SIG-M5 treated with dmso at 0.1 percent for 504 hours (cell line): Measurements from ENCODE around the gene KRT37.
"Not testable (repeated sequence)": the region's sequence is repeated elsewhere in the genome, so short reads cannot be mapped to it uniquely, and the experiment has no call there.

Experiments used
- DNase-seq: peaks from one replicate; lab custom pipeline; 2025; ENCODE audit not compliant: unreplicated experiment; lab: John Stamatoyannopoulos, UW

KRT37 gene

DNA sequence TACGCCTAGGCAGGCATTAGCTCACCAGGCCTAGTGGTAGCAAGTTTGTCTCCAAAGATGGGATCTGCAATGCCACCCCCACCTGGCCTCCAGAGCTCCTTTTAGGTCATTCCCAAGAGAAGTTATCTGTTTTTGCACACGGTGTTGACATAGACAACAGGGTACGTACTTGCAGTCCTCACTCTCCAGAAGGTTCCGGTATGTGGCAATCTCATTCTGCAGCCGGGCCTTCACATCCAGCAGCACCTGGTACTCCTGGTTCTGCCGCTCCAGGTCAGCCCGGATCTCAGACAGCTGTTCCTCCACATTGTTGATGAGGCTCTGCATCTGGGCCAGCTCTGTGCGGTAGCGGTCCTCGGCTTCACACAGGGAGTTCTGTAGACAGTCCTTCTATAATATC, 17.2 kb downstream of the KRT37 start:
- no peak for DNase-seq

GRCh38 chr17:41406205-41406604, 18.2 kb downstream of the KRT37 start:
- no peak for DNase-seq

DNA sequence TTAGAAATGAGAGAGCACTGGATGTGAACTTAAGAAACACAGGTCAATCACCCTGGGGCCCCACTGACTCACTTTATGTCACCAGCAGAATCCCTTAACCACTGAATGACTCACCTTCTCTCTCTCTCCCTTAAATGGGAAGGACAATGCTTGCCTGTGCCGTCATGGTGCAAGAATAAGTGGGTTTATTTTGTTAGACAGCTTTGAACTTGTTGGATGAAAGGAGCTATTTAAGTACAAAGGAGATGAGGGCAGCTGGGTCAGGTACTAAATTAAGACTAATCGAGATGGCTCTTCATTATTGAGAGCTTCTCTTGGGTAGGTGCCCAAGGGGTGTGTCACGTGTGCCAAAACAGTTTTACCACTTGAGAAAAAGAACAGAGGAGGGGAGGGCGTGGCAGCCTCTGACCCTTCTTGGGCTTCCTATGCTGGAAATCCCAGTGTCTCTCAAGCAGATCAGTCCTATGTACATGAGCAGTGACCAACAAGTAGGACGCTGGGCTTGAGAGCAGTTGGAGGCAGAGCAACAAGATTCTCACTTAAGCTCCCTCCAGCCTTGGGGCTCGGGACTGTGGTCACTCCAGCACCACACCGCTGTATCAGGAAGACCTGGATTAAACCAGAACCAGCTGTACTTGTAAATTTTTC, 20.2 kb downstream of the KRT37 start:
- DNase-seq, result peak; percentile 64

- DNase-seq, result no peak
Measured at GRCh38 chr17:41403404-41404023, 20.9 kb downstream of the KRT37 start.

GRCh38 chr17:41402161-41402560, 22.2 kb downstream of the KRT37 start:
- no peak for DNase-seq

DNA sequence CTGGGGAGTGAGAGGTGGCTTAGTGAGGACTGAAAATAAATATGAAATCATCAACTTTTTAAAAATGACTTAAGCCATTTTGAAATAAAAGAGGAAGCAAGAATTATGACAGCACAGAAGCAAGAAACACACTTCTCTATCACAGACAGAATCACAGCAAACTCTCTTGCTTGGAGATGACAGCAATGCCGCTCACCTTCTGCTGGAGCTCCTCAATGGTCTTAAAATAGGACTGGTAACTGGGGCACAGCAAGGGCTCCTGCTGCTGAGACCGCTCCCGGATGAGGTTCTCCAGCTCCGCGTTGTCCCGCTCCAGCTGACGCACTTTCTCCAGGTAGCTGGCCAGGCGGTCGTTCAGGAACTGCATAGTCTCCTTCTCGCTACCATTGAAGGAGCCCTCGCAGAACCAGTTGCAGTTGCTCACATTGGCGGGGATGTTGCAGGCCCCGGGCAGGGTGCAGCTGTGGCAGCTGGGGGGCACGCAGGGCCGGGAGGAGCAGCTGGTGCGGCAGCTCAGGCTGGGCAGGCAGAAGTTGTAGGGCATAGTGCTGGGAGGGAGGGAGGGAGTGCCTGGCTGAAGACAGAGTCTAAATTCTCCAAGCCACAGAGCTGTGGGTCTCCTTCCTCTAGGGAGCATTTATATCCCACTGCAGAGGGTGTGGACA, 27.3 kb downstream of the KRT37 start, which contains the start of gene KRT31:
TSS of gene KRT31 (minus strand) at position 613 of the 665 bp plus-strand sequence. CDS start at position 544, 69 bp downstream.
- DNase-seq, result peak; percentile 5

- no peak for DNase-seq
Measured at GRCh38 chr17:41396340-41396739, 28.0 kb downstream of the KRT37 start.

DNA sequence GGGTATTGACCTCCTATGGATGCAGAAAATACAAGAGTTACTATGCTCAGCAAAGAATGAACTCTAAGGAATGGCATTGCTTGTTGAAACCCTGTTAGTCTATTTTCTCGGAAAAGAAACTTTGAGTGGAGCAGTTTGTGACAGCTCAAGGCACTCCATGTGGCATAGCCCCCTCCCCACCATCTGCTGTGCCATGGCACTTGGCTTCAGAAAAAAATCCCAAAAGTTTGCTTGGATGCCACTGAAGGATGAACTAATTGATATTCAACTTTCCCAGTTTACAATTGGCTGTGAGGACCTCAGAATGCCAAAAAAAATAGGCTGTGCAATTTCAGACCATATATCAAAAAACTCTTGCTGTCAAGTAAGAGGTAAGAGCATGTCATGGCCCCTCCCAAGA, 28.8 kb downstream of the KRT37 start:
- DNase-seq, result no peak

DNA sequence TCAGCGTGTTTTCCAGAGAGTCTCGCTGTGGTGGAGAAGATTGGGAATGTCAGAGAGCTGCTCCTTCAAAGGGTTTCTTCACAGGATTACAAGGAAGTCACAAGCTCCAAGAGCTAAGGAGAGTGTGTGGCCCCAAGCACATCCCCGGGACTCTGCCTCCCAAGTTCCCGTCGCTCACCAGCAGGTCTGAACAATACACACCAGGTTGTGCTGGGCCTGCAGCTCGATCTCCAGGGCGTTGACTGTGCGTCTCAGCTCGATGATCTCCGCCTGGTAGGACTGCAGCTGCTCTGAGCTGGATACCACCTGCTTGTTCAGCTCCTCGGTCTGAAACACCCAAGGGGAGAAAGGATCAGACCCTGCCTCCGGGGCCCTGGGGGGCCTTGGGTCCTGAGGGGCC, 29.3 kb downstream of the KRT37 start:
- not testable (repeated sequence) for DNase-seq

DNA sequence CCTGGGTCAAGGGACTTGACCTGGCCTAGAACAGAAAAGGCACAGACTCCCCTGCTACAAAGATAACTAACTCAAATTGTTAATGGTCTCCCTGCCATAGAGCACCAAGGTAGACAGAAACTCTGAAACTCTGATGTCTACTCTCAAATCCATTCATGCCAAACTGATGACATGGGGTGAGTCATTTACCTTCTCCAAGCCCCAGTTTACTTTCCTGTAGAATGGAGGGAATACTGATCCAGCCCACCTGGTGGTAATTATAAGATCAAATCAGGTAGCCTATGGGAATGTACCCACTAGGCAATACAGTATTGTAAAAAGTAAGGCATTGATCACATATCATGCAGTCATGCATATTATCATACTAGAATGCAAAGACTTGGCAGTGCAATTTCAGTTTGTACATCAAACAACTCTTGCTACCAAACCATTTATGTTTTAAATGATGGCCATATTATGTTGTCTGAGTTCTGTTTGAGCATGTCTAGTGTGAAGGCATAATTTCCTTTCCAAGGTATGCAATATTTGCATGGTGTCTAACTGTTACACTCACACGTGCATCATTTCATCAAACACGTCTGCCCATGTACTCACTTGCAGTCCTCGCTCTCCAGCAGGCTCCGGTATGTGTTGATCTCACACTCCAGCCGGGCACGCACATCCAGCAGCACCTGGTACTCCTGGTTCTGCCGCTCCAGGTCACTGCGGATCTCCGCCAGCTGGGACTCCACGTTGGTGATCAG, 30.0 kb downstream of the KRT37 start:
- DNase-seq, result no peak

DNA sequence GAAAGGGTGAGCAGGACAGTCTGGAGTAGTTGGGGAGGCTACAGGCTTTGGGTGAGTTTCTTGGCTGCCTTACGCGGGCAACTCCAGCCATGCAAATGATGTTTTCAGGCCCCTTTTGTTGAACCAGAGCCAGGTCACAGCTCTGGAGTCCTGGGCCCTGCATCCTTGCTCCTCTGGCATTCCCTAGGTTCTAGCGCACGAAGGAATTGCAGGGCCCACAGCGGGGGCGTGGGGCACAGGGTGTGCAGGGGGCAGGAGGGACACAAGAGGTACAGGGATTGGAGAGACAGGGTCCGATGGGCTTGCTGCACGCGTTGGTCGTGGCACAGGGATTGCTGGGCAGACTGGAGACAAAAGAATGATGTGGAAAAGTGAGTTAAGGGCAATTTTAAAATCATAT, 30.6 kb downstream of the KRT37 start:
- no peak for DNase-seq

DNA sequence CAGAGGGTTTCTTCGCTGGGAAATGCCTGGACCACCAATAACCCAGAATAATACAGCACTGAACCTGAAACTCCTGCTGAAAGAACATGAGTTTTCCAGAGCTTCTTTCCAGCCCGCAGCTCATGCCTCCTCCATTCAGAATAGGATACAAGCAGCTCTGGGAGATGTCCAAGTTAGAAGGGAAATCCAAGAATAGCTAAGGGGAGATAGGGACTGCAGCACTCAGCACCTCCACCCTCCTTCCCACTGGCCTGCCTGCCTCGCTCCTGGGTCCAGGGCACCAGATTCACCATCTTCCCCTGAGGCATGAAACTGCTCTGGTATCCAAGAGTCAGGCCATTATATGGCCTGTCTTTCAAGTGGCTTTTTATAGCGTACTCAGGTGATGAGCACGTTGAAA, 31.1 kb downstream of the KRT37 start:
- no peak for DNase-seq

DNA sequence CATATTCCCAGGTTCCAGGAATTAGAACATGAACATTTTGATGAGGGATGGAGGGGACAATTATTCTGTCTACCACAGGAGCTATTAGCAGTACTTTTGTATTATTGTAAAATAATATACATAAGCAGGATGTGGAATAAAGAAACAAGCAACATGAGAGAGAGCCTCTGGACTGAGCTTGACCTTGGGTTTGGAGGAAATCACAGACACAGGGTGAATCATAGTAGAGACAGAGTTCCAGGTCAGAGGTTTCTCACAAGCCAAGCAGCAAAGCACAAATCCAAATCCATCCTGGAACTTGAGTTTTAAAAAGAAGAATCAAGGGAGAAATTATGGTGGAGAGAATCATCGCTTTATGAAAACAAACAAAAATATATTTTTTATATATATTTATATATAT, 32.1 kb downstream of the KRT37 start:
- no peak for DNase-seq

DNA sequence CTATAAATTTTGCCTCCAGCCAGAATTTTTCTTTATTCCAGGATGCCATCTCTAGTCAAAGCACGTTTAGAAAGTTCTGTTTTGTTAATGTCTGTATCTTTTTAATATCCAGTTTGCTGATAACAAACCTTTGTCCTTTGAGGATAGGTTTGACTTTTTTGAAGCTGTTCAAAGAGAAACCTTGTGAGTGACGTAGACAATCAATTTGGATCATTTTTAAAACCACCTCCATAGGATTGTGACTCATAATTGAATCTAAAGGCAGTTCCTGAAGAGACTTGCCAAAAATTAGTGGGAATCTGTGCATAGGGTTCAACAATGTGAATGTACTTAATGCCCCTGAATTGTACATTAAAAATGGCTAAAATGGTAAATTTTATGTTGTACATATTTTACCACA, 32.9 kb downstream of the KRT37 start:
- no peak for DNase-seq

GRCh38 chr17:41390411-41390938, 33.9 kb downstream of the KRT37 start:
- no peak for DNase-seq

DNA sequence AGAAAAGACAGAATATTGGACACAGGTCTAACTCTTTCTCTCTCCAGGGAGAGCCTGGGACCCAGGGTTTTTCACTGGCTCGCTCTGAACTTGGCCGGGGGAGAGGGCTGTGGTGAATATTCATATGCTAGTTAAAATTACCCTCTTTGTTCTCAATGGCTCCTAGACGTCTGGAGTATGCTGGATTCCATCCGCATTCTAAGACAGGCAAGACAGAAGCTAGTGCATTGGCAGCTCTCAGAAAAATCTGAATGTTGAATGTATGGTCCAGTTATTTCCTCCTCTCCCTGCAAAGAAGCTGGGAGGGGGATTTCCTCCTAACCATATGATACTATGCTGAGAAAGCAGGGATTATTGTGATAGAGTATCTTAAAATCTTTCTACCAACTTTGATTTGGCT, 36.7 kb downstream of the KRT37 start:
- DNase-seq, result no peak

- DNase-seq, result no peak
Measured at GRCh38 chr17:41386227-41386626, 38.2 kb downstream of the KRT37 start.

GRCh38 chr17:41383690-41384089, 40.7 kb downstream of the KRT37 start:
- peak; percentile 2 for DNase-seq

DNA sequence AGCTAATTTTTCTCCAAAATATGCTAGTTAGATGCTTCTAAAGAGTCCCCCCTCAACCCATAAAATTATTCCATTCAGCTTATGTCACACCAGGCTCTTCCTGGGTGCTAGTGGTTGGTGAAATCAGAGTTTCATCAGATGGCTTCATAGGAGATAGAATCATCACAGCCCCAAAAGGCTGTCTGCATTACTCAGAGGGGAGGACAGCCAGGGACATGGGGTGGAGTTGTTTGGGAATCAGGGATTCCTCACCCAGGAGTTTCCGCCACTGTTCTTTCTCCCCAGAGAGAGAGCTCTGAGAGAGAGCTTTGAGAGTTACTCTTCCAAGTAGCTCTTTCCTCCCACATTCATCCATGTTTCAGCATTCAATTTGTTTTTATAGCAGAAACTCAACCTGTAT, 42.0 kb downstream of the KRT37 start:
- no peak for DNase-seq

DNA sequence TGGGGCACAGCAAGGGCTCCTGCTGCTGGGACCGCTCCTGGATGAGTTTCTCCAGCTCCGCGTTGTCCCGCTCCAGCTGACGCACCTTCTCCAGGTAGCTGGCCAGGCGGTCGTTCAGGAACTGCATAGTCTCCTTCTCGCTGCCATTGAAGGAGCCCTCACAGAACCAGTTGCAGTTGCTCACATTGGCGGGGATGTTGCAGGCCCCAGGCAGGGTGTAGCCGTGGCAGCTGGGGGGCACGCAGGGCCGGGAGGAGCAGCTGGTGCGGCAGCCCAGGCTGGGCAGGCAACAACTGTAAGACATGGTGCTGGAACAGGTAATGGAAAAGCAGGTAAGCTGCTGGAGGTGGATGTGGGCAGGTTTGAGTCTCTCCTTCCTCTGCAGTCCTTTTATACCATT, 42.4 kb downstream of the KRT37 start, which contains the start of gene KRT34:
TSS of gene KRT34 (minus strand) at position 364 of the 400 bp plus-strand sequence. CDS start at position 304, 60 bp downstream.
- DNase-seq, result not testable (repeated sequence)

DNA sequence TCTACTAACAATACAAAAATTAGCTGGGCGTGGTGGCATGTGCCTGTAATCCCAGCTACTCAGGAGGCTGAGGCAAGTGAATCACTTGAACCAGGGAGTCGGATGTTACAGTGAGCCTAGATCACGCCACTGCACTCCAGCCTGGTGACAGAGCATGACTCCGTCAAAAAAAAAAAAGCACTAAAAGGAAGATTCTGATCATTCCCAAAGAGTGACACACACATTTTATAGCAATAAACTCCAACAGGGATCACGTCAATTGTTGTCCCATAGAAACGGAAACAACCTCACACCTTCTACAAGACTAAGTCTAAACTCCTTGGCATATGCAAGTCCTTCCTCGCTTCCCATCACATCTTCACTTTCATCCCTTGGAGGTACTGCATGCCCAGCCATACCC, 44.3 kb downstream of the KRT37 start:
- not testable (repeated sequence) for DNase-seq
